ENCODE results near the gene ADRA2C.
"Not testable (repeated sequence)": the region's sequence is repeated elsewhere in the genome, so short reads cannot be mapped to it uniquely, and the experiment has no call there.

Gene ADRA2C

DNA sequence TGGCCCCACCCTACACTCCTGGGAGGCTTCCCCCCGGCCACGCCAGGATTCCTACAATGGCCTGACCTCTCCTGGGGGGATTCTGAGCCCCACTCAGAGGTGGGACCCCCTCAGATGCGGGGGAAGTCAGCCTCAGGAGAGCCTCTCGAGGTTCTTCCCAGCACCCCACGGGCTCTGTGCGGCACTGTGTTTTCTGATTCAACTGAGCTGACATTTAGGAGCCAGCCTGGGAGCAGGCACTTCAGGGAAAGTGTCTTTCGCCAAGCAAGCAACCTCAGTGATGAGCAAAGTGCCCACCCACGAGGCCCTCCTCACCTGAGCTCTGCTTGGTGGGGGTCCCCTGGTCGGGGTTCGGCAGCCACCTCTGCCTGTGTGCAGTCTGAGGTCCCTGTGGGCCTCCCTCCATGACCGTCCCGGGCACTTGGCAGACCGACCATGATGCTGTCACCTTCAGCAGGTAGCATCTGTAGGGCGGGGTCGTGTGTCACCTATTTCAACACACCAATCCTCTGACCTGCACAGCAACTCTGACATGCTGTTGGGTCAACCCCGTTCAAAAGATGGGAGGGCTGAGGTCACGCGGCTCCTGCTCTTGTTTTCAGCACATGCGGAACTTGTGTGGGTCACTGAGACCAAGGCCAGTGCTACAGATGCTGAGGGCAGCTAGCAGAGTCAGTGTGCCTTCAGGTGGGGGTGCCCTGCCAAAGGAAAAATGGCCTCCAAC lies 46.2 kb downstream of the ADRA2C start:
- no peak for DNase-seq (ENCODE audit: low read depth, low spot score)

DNA sequence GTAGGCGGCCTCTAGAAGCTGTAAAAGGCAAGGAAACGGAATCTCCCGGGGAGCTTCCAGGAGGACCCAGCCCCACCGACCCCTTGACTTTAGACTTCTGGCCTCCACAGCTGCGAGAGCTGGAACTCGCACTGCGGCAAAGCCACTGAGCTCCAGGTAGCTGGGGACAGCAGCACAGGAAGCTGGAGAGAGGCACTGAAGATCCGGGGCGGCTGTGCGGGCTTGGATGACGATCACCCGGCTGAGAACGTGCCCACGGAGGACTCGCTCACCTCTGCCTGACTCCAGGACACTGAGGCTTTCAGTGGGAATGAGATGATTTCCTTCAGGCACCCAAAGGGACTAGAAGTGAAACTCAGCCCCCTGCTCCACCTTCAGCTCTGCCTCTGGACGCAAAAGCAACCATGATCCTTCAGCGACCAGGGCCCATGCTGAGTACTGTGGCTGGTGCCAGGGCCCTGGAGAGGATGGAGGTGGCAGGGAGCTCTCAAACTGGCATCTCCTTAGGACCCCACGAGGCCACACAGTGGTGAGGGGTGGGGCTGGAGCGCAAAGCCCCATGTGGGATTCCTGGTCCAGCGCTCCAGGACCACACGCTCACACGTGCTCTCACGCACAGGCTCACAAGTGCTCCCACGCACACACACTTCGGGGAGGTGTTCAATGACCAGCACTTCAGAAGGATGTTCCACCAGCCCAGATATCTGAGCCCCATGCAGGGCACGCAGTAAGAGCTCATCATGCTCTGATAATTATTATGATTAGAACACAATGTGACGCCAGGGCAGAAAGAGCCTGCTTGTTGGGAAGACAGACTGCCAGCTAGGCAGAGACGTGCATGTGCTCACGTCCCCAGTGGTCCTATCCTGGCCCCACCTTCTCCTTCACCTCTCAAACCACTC lies 47.2 kb downstream of the ADRA2C start:
- no peak for DNase-seq (ENCODE audit: low read depth, low spot score)

DNA sequence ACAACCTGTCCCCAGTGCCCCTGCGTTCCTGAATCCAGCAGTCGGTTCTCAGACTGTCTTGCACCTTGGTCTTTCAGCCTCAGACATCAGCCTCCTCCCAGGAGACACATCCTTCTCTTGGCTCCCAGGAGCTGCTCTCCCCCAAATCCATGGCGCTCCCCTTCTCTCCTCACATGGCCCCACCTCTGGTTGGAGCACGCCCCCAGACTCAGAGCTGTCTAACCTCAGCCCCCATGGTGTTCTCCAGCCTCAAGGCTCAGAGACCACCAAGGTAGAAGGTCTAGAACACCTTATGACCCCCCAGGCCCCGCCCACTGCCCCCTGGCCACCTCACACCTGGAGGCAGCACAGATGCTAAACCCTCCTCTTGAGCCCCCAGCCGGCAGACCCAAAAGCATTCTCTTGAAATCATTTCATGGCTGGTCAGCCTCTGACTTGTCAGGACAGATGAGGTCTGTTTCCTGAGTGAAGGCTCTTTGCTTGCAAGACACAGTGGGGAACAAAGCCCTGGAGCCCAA lies 47.9 kb downstream of the ADRA2C start:
- no peak for DNase-seq (ENCODE audit: low read depth, low spot score)

DNA sequence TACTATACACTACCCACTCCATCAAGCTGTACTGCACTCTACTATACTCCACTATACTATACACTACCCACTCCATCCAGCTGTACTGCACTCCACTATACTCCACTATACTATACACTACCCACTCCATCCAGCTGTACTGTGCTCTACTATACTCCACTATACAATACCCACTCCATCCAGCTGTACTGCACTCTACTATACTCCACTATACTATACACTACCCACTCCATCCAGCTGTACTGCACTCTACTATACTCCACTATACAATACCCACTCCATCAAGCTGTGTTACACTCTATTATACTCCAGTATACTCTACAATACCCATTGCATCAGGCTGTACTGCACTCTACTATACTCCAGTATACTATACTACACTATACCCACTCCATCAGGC lies 48.7 kb downstream of the ADRA2C start:
- DNase-seq (ENCODE audit: low read depth, low spot score): not testable (repeated sequence)

DNA sequence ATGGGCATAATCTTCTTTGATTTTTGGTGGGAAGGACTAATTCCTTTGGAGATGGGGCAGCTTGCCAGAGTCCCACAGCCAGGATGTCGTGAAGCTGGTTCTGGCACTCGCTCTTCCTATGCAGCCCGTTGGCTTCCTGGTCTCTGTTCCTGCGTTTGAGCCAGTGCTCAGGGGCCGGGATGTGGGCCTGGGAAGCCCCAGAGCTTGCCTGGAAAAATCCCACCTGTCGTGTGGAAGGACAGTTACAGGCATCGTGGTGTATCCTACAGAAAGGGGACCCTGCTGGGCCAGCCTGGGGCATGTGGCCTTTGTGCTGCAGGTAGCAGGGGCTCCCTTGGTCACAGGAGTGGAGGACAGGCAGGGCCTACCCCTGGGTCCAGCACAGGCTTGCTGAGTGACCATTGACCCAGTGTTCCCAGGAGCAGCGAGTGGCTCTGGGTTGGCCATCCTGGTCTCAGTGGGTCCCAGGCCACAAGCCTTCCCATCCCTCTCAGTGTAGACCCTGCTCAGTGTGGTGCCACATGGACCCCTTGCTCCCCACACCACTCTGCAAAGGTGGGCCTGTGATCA lies 50.2 kb downstream of the ADRA2C start:
- no peak for DNase-seq (ENCODE audit: low read depth, low spot score)

DNA sequence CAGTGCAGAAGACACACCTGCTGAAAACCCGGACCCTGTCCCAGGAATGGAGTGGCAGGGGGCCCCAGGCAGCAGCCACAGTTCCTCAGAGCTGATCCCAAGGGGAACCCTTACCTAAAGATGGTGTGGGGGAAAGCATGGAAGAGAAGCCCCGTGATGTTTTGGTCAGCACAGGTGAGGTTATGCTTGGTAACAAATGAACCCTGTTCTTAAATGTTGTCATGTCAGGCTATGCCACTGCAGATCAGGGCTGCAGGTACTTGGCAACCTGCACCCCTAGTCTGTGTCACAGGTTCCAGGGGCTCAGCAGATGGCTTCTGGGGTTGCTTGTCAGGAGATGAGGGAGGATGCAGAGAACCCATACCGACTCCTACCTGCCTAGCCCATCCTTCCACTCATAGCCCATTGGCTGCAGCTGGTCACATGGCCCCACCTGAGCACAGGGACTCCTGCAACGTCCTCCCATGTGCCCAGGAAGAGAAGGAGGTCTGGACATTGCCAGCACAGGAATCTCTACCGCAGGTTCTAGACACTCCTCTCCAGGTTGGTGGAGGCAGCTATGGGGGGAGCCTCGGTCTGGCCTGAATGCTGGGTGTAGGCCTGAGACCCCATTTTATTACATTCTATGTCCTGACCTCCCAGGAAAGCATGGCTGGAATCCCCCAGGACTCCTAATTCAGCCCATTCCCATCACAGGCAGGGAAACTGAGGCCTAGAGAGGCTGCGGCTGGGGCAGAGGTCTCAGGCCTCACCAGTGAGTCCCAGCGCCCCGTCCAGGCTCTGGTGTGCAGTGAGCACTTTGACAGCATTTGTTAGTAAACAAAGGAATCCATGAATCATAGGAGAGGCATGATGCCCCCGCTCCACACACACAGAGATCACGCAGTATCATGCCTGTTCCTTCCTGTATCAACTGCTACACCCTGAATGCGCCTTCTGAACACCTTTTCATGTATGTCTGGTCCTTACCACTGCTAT lies 51.1 kb downstream of the ADRA2C start:
- no peak for DNase-seq (ENCODE audit: low read depth, low spot score)
